ENCODE measurements around the gene BCL2L2.
"Not testable (repeated sequence)": the region's sequence is repeated elsewhere in the genome, so short reads cannot be mapped to it uniquely, and the experiment has no call there.

The BCL2L2 gene, protein sequence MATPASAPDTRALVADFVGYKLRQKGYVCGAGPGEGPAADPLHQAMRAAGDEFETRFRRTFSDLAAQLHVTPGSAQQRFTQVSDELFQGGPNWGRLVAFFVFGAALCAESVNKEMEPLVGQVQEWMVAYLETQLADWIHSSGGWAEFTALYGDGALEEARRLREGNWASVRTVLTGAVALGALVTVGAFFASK

DNA sequence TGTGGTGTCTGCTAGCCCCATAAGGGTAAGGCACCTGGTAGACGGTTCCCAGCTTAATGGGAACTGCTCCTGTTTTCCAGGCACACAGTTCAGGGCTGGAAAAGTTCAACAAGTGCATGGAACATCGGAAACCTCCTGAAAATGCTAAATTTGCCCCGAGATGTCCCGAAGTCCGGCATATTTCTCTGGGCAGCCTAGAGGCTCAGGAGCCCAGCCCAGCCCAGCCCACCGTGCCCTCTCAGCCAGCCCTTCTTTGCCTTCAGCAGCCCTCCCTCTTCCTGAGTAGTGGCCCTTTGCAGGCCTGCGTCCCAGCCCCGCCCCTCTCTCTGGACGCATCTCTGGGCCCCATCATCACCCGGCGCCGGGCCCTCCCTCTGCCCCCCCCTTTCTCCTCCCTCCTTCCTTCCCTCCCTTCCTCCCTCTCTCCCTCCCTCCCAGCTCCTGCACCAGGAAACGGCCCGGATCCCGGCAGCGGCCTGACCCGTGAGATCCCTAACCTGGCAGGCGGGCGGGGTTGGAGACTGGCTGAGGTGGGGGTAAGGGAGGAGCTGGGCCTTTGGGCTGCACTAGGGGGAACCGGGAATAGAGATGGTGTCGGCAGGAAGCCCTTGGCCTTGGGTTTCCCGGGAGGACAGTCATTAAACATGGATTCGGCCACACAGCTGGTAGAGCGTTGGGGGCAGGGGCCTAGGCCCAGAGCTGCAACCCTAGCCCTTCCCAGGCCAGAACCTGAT, at the start of gene BCL2L2:
TSS of gene BCL2L2 (plus strand) at position 422 of the 734 bp plus-strand sequence. CDS start 935 bp downstream, outside the sequence.
- DNase-seq: peak; percentile 6 to 49

DNA sequence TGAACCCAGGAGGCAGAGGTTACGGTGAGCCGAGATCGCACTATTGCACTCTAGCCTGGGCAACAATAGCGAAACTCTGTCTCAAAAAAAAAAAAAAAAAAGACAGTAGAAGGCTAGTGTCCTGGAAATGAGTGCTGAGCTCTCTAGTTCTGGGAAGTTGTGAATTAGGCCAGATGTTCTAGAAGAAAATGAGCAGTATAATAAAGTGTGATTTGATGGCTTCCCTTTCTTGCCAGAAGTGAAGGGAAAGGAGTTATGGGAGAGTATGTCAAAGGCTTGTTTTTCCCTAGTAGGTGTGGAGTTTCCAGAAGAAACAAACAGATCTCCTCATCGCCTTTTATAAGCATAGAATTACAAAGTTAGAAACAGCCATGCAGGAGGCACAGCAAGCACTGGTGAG, 48.4 kb upstream of the BCL2L2 start:
- DNase-seq: no peak

DNA sequence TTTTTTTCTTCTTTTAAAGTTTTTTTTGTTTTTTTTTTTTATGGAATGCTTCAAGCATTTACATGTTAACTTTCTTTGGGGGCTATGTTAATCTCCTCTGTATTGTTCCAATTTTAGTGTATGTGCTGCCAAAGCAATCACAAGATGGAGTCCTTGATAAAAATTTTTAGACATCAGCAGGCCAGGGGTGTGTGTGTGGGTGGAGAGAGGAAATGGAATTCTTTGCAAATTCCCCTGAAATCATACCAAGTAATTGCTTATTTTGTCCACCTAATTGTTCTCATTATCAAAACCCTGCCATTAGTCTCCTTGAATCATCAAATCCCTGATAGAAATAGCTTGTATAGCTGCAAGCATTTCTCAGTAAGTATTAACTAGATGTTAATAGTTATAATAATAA, 47.2 kb upstream of the BCL2L2 start:
- DNase-seq: no peak

DNA sequence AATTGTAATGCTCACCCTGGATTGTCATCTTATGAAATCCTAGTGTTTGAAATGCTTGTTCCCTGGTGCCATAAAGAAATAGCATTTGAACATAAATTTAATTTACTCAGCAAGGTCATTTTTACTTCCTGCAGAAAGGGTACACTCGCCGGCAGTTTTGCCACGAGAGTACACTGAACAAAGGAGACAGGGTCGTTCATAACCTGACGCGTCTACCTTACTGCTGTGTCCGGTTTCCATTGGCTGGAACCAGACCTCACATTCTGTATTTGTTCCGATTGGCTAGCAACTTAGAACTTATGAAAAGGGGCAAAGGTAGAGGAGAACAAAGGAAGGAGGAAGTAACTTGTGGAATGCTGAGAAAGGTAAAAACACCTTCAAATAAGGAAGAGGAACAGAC, 45.8 kb upstream of the BCL2L2 start:
- not testable (repeated sequence) for DNase-seq

DNA sequence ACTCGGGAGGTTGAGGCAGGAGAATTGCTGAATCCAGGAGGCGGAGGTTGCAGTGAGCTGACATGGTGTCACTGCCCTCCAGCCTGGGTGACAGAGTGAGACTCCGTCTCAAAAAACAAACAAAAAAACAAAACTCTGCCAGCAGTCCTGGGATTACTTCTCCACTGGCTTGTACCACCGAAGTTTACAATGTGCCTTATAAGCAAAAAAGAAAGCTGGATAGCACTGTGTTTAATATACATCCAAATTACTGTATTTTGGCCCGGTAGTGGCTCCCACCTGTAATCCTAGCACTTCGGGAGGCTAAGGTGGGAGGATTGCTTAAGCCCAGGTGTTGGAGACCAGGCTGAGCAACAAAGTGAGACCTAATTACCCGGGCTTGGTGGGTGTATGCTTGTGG, 37.4 kb upstream of the BCL2L2 start:
- DNase-seq: no peak

DNA sequence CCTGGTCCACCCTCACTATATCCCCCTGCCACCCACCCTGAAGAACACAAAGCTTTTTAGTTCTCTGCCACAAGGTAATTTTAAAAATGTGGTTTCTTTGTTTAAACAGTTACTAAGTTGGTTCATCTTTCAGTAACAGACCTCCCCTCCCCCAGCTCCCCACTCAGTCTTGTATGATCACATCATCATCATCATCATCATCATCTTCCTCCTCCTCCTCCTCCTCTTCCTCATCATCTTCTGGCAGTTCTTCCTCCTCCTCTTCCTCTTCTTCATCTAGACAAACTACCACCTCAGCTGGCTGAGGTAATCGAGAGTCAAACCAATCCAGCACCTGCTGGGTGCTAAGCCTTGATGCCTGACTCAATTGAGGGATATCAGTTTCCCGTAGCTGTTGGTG, 31.2 kb upstream of the BCL2L2 start:
- no peak for DNase-seq

DNA sequence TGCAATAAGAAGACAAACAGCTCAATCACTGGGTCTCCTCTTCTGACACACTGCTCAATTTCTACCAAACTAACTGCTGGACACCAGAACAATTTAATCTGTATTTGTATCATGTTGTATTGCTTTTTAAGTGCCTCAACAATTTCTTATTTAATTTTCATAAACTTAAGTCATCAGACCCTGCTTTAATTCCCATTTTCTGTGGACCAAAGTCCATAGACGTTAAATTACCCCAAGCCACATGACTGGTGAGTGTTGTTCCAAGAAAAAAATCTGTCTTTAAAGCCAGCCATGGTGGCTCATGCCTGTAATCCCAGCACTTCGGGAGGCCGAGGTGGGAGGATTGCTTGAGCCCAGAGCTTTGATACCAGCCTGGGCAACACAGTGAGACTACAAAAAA, 29.4 kb upstream of the BCL2L2 start:
- no peak for DNase-seq

DNA sequence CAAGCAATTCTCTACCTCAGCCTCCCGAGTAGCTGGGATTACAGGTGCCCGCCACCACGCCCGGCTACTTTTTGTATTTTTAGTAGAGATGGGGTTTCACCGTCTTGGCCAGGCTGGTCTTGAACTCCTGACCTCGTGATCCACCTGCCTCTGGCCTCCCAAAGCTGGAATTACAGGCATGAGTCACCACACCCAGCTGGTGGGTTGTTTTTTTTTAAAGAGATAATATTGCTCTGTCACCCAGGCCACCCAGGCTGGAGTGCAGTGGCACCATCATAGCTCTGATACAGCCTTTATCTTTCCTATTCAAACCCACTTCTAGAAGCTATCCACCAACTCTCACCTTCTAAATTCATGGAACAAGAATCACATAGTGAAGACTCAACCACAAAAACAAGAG, 28.7 kb upstream of the BCL2L2 start:
- DNase-seq: not testable (repeated sequence)

DNA sequence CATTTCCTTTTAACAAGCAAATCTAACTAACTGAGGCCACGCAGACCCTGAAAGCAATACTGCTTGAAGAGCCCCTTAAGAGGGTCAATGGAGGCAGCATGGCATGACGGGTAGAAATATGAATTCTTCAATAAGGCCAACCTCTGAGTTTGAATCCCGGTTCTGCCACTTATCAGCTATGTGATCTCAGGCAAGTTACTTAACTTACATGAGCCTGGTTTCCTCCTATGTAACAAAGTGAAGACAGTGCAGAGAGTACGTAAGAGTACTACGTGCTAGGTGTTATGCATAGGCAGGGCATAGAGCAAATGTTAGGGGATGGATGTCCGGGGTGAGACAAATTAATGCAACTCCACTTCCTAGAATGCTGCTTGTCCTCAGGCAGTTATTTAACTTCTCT, 25.4 kb upstream of the BCL2L2 start:
- no peak for DNase-seq

DNA sequence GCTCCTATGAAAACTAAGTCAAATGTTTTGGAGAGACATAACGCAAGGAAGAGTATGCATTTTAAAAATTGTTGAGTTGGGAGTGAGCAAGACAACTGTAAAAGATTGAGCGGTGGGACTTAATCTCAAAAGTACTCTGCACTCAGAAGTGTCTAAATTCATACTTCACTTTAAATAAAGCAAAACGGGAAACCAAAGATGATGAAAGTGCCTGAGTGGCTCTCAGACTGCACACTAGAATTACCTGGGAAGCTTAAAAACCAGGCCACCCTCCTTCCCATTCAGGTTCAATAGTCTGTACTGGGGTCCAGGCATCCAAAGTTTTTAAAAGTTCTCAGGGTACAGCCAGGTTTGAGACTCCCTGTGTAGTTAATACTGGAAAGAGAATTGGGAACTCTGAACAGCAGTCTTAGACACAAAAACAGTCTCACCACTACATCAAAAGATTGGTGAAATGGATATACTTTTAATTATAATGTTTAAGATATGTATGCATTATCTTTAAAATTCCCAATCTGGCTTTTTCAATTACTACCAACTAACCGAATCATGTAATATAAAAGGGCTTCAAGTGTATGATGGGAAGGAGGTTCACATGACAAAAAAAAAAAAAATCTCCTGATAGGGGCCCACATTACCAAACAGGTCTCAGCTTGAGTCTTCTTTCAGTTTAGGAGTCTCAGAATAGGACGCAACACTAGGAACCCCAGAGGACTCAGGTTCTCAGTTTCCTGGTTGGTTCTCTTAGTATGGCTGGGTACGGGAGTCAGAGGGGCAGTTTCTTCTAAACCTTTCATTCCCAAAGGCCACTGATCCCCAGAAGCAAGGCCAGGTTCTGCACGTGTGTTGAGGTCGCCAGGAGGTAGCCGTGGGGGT, 21.7 kb upstream of the BCL2L2 start:
- peak in 1 of 2 donors; percentile 18 for DNase-seq

DNA sequence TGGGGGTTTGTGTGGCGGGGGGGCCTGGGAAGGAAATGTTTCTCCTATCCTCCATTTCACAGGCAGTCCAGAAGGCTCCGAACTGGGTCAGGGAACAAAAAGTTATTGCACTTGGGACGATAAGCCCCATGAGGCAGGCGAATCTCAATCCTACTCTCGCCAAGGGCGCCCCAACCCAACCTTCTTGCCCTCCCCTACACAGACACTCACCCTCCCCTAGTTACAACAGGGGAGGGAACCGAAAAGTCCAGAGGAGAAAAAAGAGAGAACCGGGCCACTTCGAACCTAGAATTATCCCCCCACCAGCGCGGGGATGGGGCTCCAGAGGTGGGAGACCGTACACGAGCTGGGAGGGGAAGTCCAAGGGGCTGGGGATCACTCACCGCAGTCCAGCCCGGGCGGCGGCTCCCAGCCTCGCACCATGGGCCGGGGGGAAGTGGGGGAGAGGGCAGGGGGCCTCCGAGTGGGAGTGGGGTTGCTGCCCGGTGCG, 21.1 kb upstream of the BCL2L2 start:
- no peak for DNase-seq

DNA sequence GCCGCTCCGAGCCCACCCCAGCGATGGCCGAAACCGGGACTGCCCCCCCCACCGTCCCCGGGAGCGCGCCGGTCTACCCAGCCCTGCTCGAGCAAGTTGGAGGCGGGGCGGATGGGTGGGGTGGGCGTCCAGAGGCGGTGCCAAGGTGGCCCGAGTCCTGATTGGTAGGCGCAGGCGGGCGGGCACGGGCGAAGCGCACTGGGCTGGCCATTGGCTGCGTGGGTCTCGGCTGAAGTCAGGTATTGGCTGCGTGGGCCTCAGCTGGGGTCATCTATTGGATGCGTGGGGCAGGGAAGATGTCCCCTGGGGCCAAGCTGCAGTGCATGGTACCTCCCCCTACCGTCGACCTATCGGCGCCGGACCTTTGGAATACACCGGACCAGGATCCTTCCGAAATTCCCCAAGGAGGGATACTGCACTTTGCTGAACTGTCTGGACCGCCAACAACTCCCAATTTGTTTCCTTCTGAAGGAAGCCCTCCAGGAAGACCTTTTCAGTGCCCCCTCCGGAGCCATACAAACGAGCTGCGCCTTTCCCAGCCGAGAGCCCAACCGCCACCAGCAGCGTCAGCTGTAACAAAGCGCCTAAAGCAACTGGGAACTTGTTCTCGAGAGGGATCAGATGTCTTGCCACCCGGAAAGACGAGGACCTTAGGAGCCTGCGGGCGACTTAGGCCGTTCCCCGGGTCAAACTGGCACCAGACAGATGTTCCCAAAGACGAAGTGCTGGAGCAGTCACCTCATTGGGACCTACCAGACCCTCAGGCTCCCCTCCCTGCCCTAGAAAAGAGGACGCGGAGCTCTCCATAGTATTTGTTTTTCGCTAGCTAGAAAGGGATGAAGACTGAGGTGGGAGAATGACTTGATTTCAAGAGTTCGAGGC, 20.4 kb upstream of the BCL2L2 start, which contains the start of gene HOMEZ:
TSS of gene HOMEZ (minus strand) at position 113 of the 882 bp plus-strand sequence. CDS start 180 bp downstream, outside the sequence.
- peak; percentile 97 for DNase-seq

DNA sequence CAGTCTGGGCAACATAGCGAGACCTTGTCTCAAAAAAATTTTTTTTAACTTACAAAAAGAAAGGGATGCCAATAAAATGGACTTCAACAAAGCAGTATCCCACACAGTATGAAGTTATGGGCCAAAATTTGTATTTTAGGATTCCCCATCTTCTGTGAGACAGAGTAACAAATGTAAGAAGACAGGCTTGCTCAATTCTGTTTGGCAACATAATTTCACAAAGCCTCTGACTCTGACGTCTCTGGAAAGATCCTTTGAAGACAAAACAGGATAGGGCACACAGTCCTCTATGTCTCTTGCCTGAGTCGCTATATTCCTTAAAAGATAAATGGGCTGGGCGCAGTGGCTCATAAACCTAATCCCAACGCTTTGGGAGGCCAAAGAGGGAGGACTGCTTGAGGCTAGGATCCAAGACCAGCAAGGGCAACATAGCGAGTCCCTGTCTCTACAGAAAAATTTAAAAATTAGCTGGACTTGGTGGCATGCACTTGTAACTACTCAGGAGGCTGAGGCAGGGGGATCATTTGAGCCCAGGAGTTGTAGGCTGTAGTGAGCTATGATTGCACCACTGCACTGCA, 19.6 kb upstream of the BCL2L2 start:
- DNase-seq: no peak

DNA sequence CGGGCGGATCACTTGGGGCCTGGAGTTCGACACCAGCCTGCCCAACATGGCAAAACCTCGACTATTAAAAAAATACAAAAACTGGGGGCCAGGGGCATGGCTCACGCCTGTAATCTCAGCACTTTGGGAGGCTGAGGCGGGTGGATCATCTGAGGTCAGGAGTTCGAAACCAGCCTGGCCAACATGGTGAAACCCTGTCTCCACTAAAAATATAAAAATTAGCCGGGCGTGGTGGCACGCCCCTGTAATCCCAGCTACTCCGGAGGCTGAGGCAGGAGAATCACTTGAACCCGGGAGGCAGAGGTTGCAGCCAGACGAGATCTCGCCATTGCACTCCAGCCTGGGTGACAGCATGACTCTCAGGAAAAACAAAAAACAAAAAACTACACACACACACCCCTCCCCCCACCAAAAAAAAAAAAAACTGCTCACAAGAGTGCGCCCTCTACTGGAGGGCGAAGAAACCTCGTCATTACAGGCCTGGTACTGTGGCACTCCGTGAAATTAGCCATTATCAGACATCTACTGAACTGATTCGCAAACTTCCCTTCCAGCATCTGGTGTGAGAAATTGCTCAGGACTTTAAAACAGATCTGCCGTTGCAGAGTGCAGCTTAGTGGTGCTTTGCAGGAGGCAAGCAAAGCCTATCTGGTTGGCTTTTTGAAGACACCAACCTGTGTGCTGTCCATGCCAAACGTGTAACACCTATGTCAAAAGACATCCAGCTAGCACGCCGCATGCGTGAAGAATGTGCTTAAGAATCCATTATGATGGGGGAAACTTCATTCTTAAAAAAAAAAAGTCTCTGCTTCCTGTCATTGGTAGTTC, 11.7 kb upstream of the BCL2L2 start:
- peak; percentile 63 to 75 for DNase-seq

DNA sequence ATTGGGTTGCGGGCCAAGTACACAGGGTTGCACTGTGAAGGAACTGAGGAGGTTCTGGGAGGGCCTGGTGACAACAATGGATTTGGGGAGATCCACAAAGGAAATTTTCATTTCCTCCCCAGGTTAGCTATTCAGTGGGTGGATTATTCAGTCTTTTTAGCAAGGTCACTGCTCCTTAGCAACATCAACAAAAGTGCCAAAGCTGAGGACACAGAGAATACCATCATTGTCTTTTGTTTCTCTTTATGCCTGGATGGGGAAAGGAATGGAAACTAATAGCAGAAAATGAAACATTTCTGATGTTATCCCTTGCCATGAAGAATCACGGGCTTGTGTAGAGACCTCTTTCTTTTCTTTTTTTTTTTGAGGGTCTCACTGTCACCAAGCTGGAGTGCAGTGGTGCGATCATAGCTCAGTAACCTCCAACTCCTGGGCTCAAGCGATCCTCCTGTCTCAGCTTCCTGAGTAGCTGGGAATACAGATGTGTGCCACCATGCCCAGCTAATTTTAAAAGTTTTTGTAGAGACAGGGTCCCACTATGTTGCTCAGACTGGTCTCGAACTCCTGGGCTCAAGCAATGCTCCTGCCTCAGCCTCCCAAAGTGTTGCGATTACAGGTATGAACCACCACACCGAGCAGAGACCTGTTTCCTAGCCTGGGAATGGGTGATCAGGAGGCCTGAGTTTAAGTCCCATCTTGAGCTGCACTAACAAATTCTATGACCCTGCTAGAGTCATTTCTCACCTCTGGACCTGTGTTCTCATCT, 10.4 kb upstream of the BCL2L2 start:
- no peak for DNase-seq

DNA sequence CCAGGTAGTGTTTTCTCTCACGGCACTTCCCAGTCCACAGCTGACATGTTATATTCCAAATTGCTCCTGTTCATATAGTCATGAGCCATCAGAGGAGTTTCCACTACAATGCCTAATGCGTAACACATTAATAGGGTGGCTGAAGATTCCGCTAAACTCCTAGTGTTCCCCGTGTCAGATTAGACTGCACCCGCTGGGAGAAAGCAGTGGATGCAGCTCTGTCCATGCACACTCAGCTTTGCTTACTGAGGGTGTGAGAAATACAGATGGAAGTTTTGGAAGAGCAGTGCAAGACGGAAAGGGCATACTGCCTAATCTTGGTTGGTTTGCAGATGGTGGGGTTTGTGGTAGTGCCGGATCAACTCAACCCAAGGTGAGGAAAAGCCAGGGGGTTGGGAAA, 9.5 kb upstream of the BCL2L2 start:
- no peak for DNase-seq

DNA sequence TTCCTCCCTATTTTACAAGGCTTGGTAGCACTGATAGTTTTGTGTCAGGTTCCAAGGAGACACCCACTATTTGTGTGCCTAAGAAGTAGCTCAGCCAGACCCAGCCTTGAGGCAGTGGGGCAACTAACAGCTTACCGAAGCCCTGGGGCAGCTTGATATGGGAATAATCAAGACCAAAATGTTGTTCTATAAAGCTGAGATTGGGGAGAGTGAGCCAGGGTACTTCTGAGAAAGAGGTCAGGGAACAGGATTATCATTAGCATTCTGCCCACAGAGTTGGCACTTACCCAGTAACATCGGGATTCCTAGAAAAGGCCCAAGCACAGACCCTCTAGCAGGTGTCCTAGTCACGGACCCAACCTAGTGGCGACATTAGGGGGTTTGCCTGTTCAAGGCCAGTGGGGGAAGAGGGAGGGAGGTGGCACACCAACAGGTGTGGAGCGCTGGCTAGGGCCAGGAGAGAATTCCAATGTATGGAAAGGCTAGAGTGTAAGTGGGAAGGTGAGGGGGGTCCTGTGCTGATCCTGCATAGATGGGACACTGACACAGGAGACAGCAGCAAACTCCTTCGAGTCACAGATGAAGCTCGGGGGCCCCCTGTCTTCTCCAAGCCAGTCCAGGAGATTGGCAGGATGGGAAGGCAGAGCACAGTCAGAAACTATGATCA, 8.9 kb upstream of the BCL2L2 start:
- no peak for DNase-seq

DNA sequence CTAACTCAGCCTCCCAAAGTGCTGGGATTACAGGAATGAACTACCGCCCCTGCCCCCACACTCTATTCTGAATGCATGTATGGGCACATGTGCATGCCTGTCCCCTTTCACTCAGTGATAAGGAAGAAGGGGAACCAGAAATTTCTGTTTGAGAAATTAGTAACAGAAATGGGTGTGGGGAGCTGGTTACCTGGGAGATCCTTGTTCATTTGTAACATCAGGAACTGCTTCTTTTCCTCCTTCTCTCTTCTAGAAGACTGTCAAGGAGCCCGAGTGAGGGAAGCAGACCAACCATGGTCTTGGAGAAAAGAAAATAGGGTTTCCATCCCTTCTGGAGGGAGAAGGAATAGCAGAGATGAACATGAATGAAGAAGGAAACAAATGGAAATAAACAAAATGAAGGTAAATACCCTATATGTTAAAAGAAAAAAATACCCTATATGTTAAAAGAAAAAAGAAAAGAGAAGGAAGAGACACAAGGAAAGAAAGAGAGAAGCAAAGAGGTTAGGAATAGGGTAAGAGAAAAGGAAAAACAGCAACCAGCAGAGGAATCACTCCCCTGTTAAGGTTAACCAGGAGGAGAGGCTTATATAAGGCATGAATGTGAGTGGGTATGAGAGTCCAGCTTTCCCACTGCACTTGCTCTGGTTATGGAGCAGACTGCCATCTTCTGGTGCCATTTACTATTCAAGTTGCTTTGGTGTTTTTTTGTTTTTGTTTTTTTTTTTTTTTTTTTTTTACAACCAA, 7.2 kb upstream of the BCL2L2 start:
- DNase-seq: peak; percentile 28 to 60

All from CD4-positive, alpha-beta T cell treated with Interleukin-4 for 1 hour (primary cell).